Activated CD8-positive, alpha-beta memory T cell treated with anti-CD3 and anti-CD28 coated beads, Interleukin-2, amount 10 ng/mL, durations not matched to agents 7 days and 5 days (primary cell): Measurements from ENCODE around the gene CHD6. TPM values are rescaled to one million over a fixed set of nuclear protein-coding genes. Genes with fewer than 3 reads are reported as not detected.

Source experiments
- ATAC-seq: fragments of 150-1000 bp; cut with Tn5 transposase; one replicate; pipeline ENCODE4 v1.10.0; 2021; ENCODE audit warnings: moderate library complexity
- CTCF ChIA-PET: fragments of 350-600 bp; sonication (Branson Sonifier 250); formaldehyde crosslinking; loops from one replicate; lab custom pipeline; 2021; ENCODE audit warnings: antibody characterized with exemption; lab: Charles Lee
- DNase-seq: peaks from one replicate; pipeline ENCODE4 v3.0.0-alpha.2; 2020
- H3K27ac Mint-ChIP-seq: one replicate; pipeline ENCODE4 v1.8.0; 2021; ENCODE audit warnings: mild to moderate bottlenecking, mixed read lengths
- H3K27me3 Mint-ChIP-seq: one replicate; pipeline ENCODE4 v1.8.0; 2021; ENCODE audit warnings: mixed read lengths
- H3K36me3 Mint-ChIP-seq: one replicate; pipeline ENCODE4 v1.8.0; 2021; ENCODE audit warnings: mild to moderate bottlenecking, mixed read lengths
- H3K4me1 Mint-ChIP-seq: one replicate; pipeline ENCODE4 v1.8.0; 2021; ENCODE audit warnings: mixed read lengths
- H3K4me3 Mint-ChIP-seq: one replicate; pipeline ENCODE4 v1.8.0; 2021; ENCODE audit warnings: mild to moderate bottlenecking, moderate library complexity, mixed read lengths
- H3K9me3 Mint-ChIP-seq: one replicate; pipeline ENCODE4 v1.8.0; 2022; ENCODE audit warnings: low read depth, mixed read lengths
- total RNA-seq, 2 experiments: library from RNA; stranded (reverse); gene quantifications; one replicate each; pipeline ENCODE4 v1.2.3, GENCODE V29; 2021

CHD6 gene
- total RNA-seq, 2 experiments from 2014 or later = 32.2 to 33.5 TPM

GRCh38 chr20:41632896-41633295 is 14.7 kb upstream of the CHD6 start:
- ATAC-seq (no peak), DNase-seq (no peak)
- H3K27me3 Mint-ChIP-seq = peaks cover 7% of the 10 kb centered on the region
- no peaks in the 10 kb centered on the region for H3K36me3 Mint-ChIP-seq
- CTCF ChIA-PET = no interaction called here
- no peak overlapping the region for H3K27ac Mint-ChIP-seq
- H3K4me1 Mint-ChIP-seq = peaks cover 4% of the 10 kb centered on the region
- H3K9me3 Mint-ChIP-seq = no peaks in the 10 kb centered on the region
- no peak overlapping the region for H3K4me3 Mint-ChIP-seq

GRCh38 chr20:41631826-41632225 is 13.6 kb upstream of the CHD6 start:
- CTCF ChIA-PET = interaction anchor here (0.8 kb wide), 1 partner anchor 66 kb away, joined by 3 read pairs; no protein-coding TSS in a partner anchor
- no peaks in the 10 kb centered on the region for H3K36me3 Mint-ChIP-seq
- ATAC-seq = no peak
- no peak overlapping the region for H3K27ac Mint-ChIP-seq
- H3K27me3 Mint-ChIP-seq = peaks cover 7% of the 10 kb centered on the region
- peaks cover 4% of the 10 kb centered on the region for H3K4me1 Mint-ChIP-seq
- no peak for DNase-seq
- no peak overlapping the region for H3K4me3 Mint-ChIP-seq
- H3K9me3 Mint-ChIP-seq = no peaks in the 10 kb centered on the region

- DNase-seq = no peak
- Mint-ChIP-seq H3K27ac (no peak overlapping the region), H3K9me3 (no peaks in the 10 kb centered on the region), H3K4me3 (no peak overlapping the region), H3K36me3 (no peaks in the 10 kb centered on the region), H3K27me3 (peaks cover 10% of the 10 kb centered on the region), H3K4me1 (peaks cover 4% of the 10 kb centered on the region)
- no peak for ATAC-seq
- CTCF ChIA-PET = no interaction called here
Observed at GRCh38 chr20:41630846-41631245, 12.7 kb upstream of the CHD6 start.

- H3K27me3 Mint-ChIP-seq = peaks cover 9% of the 10 kb centered on the region
- no peaks in the 10 kb centered on the region for H3K36me3 Mint-ChIP-seq
- no peak overlapping the region for H3K4me3 Mint-ChIP-seq
- H3K27ac Mint-ChIP-seq = no peak overlapping the region
- DNase-seq (no peak), ATAC-seq (no peak)
- CTCF ChIA-PET = no interaction called here
- H3K9me3 Mint-ChIP-seq = no peaks in the 10 kb centered on the region
- peaks cover under 1% of the 10 kb centered on the region for H3K4me1 Mint-ChIP-seq
Observed at GRCh38 chr20:41627611-41628244, 9.6 kb upstream of the CHD6 start.

- Mint-ChIP-seq H3K4me1 (no peaks in the 10 kb centered on the region), H3K36me3 (no peaks in the 10 kb centered on the region), H3K4me3 (no peak overlapping the region), H3K27me3 (peaks cover 8% of the 10 kb centered on the region), H3K9me3 (no peaks in the 10 kb centered on the region), H3K27ac (no peak overlapping the region)
- DNase-seq (no peak), ATAC-seq (no peak)
- CTCF ChIA-PET = no interaction called here
Observed at GRCh38 chr20:41627001-41627495, 8.9 kb upstream of the CHD6 start.

GRCh38 chr20:41623625-41624375 is 5.6 kb upstream of the CHD6 start:
- ATAC-seq (no peak), DNase-seq (no peak)
- Mint-ChIP-seq H3K9me3 (no peaks in the 10 kb centered on the region), H3K36me3 (no peaks in the 10 kb centered on the region), H3K27me3 (peaks cover 8% of the 10 kb centered on the region), H3K4me1 (peaks cover 6% of the 10 kb centered on the region), H3K27ac (no peak overlapping the region), H3K4me3 (no peak overlapping the region)
- CTCF ChIA-PET = no interaction called here

GRCh38 chr20:41622584-41622983 is 4.4 kb upstream of the CHD6 start:
- Mint-ChIP-seq H3K27ac (no peak overlapping the region), H3K27me3 (peaks cover 8% of the 10 kb centered on the region), H3K4me3 (no peak overlapping the region), H3K9me3 (no peaks in the 10 kb centered on the region), H3K36me3 (no peaks in the 10 kb centered on the region), H3K4me1 (peaks cover 6% of the 10 kb centered on the region)
- CTCF ChIA-PET = no interaction called here
- DNase-seq (no peak), ATAC-seq (no peak)

GRCh38 chr20:41621971-41622370 is 3.8 kb upstream of the CHD6 start:
- CTCF ChIA-PET = no interaction called here
- ATAC-seq = no peak
- H3K27ac Mint-ChIP-seq = no peak overlapping the region
- H3K36me3 Mint-ChIP-seq = peaks cover 1% of the 10 kb centered on the region
- H3K4me1 Mint-ChIP-seq = peaks cover 10% of the 10 kb centered on the region
- H3K27me3 Mint-ChIP-seq = peaks cover 8% of the 10 kb centered on the region
- no peak overlapping the region for H3K4me3 Mint-ChIP-seq
- no peaks in the 10 kb centered on the region for H3K9me3 Mint-ChIP-seq
- DNase-seq = no peak

GRCh38 chr20:41621421-41621820 is 3.2 kb upstream of the CHD6 start:
- H3K9me3 Mint-ChIP-seq = no peaks in the 10 kb centered on the region
- no peak for DNase-seq
- no peak for ATAC-seq

GRCh38 chr20:41619360-41620100 is 1.4 kb upstream of the CHD6 start:
- CTCF ChIA-PET = interaction anchor here (0.7 to 1.4 kb wide), 2 partner anchors 78 to 79 kb away, joined by 3 read pairs; no protein-coding TSS in a partner anchor
- H3K27ac Mint-ChIP-seq = no peak overlapping the region
- H3K4me1 Mint-ChIP-seq = peaks cover 30% of the 10 kb centered on the region
- no peak for ATAC-seq
- DNase-seq = no peak
- H3K4me3 Mint-ChIP-seq = peak overlapping the region; percentile 77
- peaks cover 4% of the 10 kb centered on the region for H3K27me3 Mint-ChIP-seq
- peaks cover 1% of the 10 kb centered on the region for H3K36me3 Mint-ChIP-seq
- no peaks in the 10 kb centered on the region for H3K9me3 Mint-ChIP-seq

More at GRCh38 chr20:41621421-41621820, 3.2 kb upstream of the CHD6 start:
- no peak overlapping the region for H3K4me3 Mint-ChIP-seq
- H3K27ac Mint-ChIP-seq = no peak overlapping the region
- CTCF ChIA-PET = no interaction called here
- H3K36me3 Mint-ChIP-seq = peaks cover 1% of the 10 kb centered on the region
- H3K27me3 Mint-ChIP-seq = peaks cover 8% of the 10 kb centered on the region
- peaks cover 16% of the 10 kb centered on the region for H3K4me1 Mint-ChIP-seq

- ATAC-seq (no peak), DNase-seq (no peak)
- H3K4me3 Mint-ChIP-seq = peak overlapping the region; percentile 77
- peaks cover 32% of the 10 kb centered on the region for H3K4me1 Mint-ChIP-seq
- CTCF ChIA-PET = interaction anchor here (0.7 to 1.4 kb wide), 3 partner anchors 74 to 80 kb away, joined by 3 to 5 read pairs (median 3); no protein-coding TSS in a partner anchor
- peaks cover 4% of the 10 kb centered on the region for H3K27me3 Mint-ChIP-seq
- H3K9me3 Mint-ChIP-seq = no peaks in the 10 kb centered on the region
- peaks cover 1% of the 10 kb centered on the region for H3K36me3 Mint-ChIP-seq
- H3K27ac Mint-ChIP-seq = no peak overlapping the region
Observed at GRCh38 chr20:41618807-41619311, 682 bp upstream of the CHD6 start.

- CTCF ChIA-PET = interaction anchor here (1.3 kb wide), 1 partner anchor 74 kb away, joined by 3 read pairs; no protein-coding TSS in a partner anchor
- DNase-seq (peak; percentile 59), ATAC-seq (peak; percentile 1)
- Mint-ChIP-seq H3K4me3 (peak overlapping the region; percentile 84), H3K27ac (peak overlapping the region; percentile 78), H3K4me1 (peaks cover 32% of the 10 kb centered on the region), H3K36me3 (peaks cover 1% of the 10 kb centered on the region), H3K27me3 (peaks cover 4% of the 10 kb centered on the region), H3K9me3 (no peaks in the 10 kb centered on the region)
Observed at GRCh38 chr20:41617059-41617901, 897 bp downstream of the CHD6 start.
